ENCODE results near the gene CTCF.
"Not testable (repeated sequence)": the region's sequence is repeated elsewhere in the genome, so short reads cannot be mapped to it uniquely, and the experiment has no call there.

- not testable (repeated sequence) for TF ChIP-seq CTCF (IDR thresholded peaks at IDR 0.05); POLR2AphosphoS5 (IDR thresholded peaks at IDR 0.05; ENCODE audit: insufficient read depth in 1 of 2, low read depth in 1 of 2)
Measured at GRCh38 chr16:67513892-67514291, 48.4 kb upstream of the CTCF start.
